Measurements from ENCODE around the gene CREBBP.

DNA sequence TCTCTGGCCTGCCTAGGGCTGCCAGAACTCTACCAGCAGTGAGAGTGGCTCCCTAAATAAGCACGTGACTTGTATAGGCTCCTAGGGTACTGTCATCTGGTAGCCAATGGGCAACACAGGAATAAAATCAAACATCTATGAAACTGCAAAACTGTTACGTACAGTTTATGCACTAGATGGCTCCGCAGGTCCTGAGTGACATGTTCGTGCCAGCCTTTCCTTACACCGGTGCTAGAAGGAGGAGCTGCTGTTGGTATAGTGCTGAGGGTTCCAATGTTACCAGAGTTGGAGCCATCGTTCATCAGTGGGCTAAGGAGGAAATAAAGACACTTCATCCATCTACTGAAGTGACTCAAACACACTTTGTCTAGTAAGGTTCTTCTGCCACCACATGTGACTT lies 99.9 kb downstream of the CREBBP start:
- TF ChIP-seq FOXK2 (conservative IDR thresholded peaks at IDR 0.05 in 1 of 2, IDR thresholded peaks at IDR 0.05 in 1 of 2; ENCODE audit: low read depth in 2 of 2) = no peak
- no peak for TF ChIP-seq SIN3A (IDR thresholded peaks at IDR 0.05; ENCODE audit: borderline replicate concordance in 2 of 2, control insufficient read depth in 1 of 2, low read depth in 2 of 2, low read length in 2 of 2)
- TF ChIP-seq, protein P1, sequence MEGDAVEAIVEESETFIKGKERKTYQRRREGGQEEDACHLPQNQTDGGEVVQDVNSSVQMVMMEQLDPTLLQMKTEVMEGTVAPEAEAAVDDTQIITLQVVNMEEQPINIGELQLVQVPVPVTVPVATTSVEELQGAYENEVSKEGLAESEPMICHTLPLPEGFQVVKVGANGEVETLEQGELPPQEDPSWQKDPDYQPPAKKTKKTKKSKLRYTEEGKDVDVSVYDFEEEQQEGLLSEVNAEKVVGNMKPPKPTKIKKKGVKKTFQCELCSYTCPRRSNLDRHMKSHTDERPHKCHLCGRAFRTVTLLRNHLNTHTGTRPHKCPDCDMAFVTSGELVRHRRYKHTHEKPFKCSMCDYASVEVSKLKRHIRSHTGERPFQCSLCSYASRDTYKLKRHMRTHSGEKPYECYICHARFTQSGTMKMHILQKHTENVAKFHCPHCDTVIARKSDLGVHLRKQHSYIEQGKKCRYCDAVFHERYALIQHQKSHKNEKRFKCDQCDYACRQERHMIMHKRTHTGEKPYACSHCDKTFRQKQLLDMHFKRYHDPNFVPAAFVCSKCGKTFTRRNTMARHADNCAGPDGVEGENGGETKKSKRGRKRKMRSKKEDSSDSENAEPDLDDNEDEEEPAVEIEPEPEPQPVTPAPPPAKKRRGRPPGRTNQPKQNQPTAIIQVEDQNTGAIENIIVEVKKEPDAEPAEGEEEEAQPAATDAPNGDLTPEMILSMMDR (IDR thresholded peaks at IDR 0.05 in 2 of 3, conservative IDR thresholded peaks at IDR 0.05 in 1 of 3; ENCODE audit: insufficient read depth in 2 of 3, low read depth in 1 of 3, low read length in 3 of 3) = peak in 1 of 3 experiments; percentile 38; a peak in 2 of 6 replicates
- no peak for TF ChIP-seq POLR2A (conservative IDR thresholded peaks at IDR 0.05)

Measured in K562 (cell line).